ENCODE results near the gene LRRC8D. TPM values are rescaled to one million over a fixed set of nuclear protein-coding genes. Genes with fewer than 3 reads are reported as not detected.
A peak's percentile ranks its signal among the peaks of the same experiment; 100 is the strongest.

LRRC8D gene
- total RNA-seq, 4 donors from 2014 or later, result 12.0 to 47.4 (median 17.8) TPM

DNA sequence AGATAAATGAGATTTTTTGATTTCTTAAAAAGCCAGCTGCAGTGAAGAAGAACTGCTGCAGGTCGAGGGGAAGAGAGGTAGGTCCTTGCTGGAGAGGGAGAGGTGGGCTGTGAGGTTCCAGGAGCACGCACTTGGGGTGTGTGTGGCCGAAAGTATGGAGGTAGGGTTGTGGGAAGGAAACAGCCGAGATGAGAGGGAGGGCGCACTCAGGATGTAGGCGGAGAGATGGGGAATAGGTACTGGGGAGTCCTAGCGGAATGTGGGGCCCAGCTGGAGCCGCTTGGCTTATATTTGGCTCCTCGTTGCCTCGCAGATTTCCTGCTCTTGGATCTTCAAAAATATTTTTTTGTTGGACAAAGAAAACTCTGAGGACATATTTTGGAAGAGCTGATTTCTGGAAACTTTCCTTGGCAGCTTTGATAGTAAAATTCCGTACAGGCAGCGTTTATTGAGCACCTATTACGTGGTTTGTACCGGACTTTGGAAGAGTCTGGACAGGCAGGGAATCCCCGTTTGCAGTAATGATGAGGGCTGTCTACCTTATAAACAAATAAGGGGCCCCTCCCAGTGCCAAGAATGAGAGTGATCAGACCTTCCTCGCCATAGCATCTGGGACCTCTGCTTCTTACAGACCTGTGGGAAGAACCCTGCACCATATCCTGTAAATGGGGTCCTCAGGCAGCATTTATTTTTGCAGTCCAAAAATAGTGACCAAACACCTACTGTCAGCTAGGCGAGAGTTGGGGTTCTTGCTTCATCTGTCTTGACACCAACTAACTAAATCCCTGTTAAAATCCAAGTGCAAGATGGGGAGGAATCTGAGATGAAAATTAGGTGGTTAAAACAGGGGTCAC lies 1.5 kb downstream of the LRRC8D start:
- peak overlapping the region in 1 of 2 donors; percentile 55 for H3K27ac ChIP-seq
- H3K27me3 ChIP-seq, result no peaks in the 10 kb centered on the region
- peak overlapping the region; percentile 48 to 61 for H3K4me3 ChIP-seq
- no peak for DNase-seq
- intact Hi-C loops (cut with DNase I; ENCODE audit: low total_unique reads), result no loop called here
- H3K4me1 ChIP-seq, result no peaks in the 10 kb centered on the region
- H3K9me3 ChIP-seq, result no peaks in the 10 kb centered on the region
- TF ChIP-seq POLR2A (IDR thresholded peaks at IDR 0.05) (no peak), CTCF (IDR thresholded peaks at IDR 0.05) (no peak)
- no peaks in the 10 kb centered on the region for H3K36me3 ChIP-seq

- H3K27ac ChIP-seq, result no peak overlapping the region
- TF ChIP-seq CTCF (IDR thresholded peaks at IDR 0.05) (no peak), POLR2A (IDR thresholded peaks at IDR 0.05) (no peak)
- H3K9me3 ChIP-seq, result no peaks in the 10 kb centered on the region
- H3K4me3 ChIP-seq, result no peak overlapping the region
- no peak for DNase-seq
- H3K4me1 ChIP-seq, result no peaks in the 10 kb centered on the region
- H3K27me3 ChIP-seq, result no peaks in the 10 kb centered on the region
- intact Hi-C loops (cut with DNase I; ENCODE audit: low total_unique reads), result no loop called here
- H3K36me3 ChIP-seq, result no peaks in the 10 kb centered on the region
These were observed 2.3 kb downstream of the LRRC8D start for GRCh38 chr1:89822999-89823628.

- no peak for TF ChIP-seq POLR2A (IDR thresholded peaks at IDR 0.05)
- no peak for TF ChIP-seq CTCF (IDR thresholded peaks at IDR 0.05)
- Histone ChIP-seq H3K4me1 (no peaks in the 10 kb centered on the region), H3K36me3 (no peaks in the 10 kb centered on the region), H3K9me3 (no peaks in the 10 kb centered on the region), H3K27ac (no peak overlapping the region), H3K4me3 (no peak overlapping the region), H3K27me3 (no peaks in the 10 kb centered on the region)
- DNase-seq, result no peak
- intact Hi-C loops (cut with DNase I; ENCODE audit: low total_unique reads), result no loop called here
These were observed 3.0 kb downstream of the LRRC8D start for GRCh38 chr1:89823679-89824292.

- DNase-seq, result no peak
- Histone ChIP-seq H3K36me3 (no peaks in the 10 kb centered on the region), H3K27ac (no peak overlapping the region), H3K9me3 (no peaks in the 10 kb centered on the region), H3K4me3 (no peak overlapping the region), H3K27me3 (no peaks in the 10 kb centered on the region), H3K4me1 (no peaks in the 10 kb centered on the region)
- intact Hi-C loops (cut with DNase I; ENCODE audit: low total_unique reads), result no loop called here
- no peak for TF ChIP-seq CTCF (IDR thresholded peaks at IDR 0.05)
- TF ChIP-seq POLR2A (IDR thresholded peaks at IDR 0.05), result no peak
These were observed 5.8 kb downstream of the LRRC8D start for GRCh38 chr1:89826594-89826993.

DNA sequence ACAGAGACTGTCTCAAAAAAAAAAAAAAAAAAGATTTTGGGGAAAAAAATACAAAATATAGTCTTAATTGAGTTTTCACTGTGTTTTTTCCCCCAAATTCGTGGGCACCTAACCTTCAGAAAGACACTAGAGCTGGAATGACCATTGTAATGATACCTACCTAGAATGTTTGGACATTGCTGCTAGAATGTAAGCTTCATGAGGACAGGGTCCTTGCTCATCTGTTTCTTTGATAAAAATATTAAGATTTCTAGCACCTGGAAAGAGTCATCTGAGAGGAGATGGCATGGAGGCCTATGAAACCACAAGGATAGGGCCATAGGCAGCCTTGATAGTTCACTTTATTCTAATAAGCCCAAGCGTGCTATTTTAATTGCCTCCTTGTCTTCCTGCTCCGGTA lies 6.5 kb downstream of the LRRC8D start:
- Histone ChIP-seq H3K27ac (no peak overlapping the region), H3K9me3 (no peaks in the 10 kb centered on the region), H3K36me3 (no peaks in the 10 kb centered on the region), H3K4me1 (no peaks in the 10 kb centered on the region), H3K27me3 (no peaks in the 10 kb centered on the region), H3K4me3 (no peak overlapping the region)
- DNase-seq, result no peak
- TF ChIP-seq CTCF (IDR thresholded peaks at IDR 0.05) (no peak), POLR2A (IDR thresholded peaks at IDR 0.05) (no peak)
- intact Hi-C loops (cut with DNase I; ENCODE audit: low total_unique reads), result no loop called here
